Coronary artery (tissue), 2 donors: ENCODE results near the gene PELI1.

Experiments
- DNase-seq: peaks from one replicate; pipeline ENCODE4 v3.0.0-alpha.2; 2017; ENCODE audit warnings: low spot score
- H3K27ac ChIP-seq, 2 donors: fragments of 200-600 bp; sonication (generic); one replicate each; pipeline ENCODE4 v1.5.1; 2016 to 2019
- H3K4me3 ChIP-seq: fragments of 200-600 bp; sonication (generic); 2 replicates; pipeline ENCODE4 v1.5.1; 2016; ENCODE audit warnings: mild to moderate bottlenecking, moderate library complexity
- CTCF ChIP-seq: fragments of 200-600 bp; sonication (generic); IDR thresholded peaks from one replicate; pipeline ENCODE4 v1.5.1; 2019; ENCODE audit warnings: antibody characterized with exemption

Gene PELI1

GRCh38 chr2:64133828-64134227 is 10.4 kb downstream of the PELI1 start:
- TF ChIP-seq CTCF: no peak
- no peak overlapping the region for H3K27ac ChIP-seq
- no peak for DNase-seq
- no peak overlapping the region for H3K4me3 ChIP-seq

GRCh38 chr2:64133354-64133753 is 10.9 kb downstream of the PELI1 start:
- no peak for TF ChIP-seq CTCF
- Histone ChIP-seq H3K4me3 (no peak overlapping the region), H3K27ac (no peak overlapping the region)
- DNase-seq: no peak

- Histone ChIP-seq H3K27ac (no peak overlapping the region), H3K4me3 (no peak overlapping the region)
- no peak for TF ChIP-seq CTCF
- no peak for DNase-seq
Measured at GRCh38 chr2:64130333-64130732, 13.9 kb downstream of the PELI1 start.

- Histone ChIP-seq H3K4me3 (no peak overlapping the region), H3K27ac (no peak overlapping the region)
- no peak for DNase-seq
- no peak for TF ChIP-seq CTCF
Measured at GRCh38 chr2:64128943-64129391, 15.3 kb downstream of the PELI1 start.

GRCh38 chr2:64128406-64128805 is 15.8 kb downstream of the PELI1 start:
- DNase-seq: no peak
- Histone ChIP-seq H3K4me3 (no peak overlapping the region), H3K27ac (no peak overlapping the region)
- no peak for TF ChIP-seq CTCF

GRCh38 chr2:64127119-64127518 is 17.1 kb downstream of the PELI1 start:
- DNase-seq: no peak
- no peak overlapping the region for H3K4me3 ChIP-seq
- no peak for TF ChIP-seq CTCF
- H3K27ac ChIP-seq: no peak overlapping the region

- DNase-seq: no peak
- Histone ChIP-seq H3K27ac (no peak overlapping the region), H3K4me3 (no peak overlapping the region)
- TF ChIP-seq CTCF: no peak
Measured at GRCh38 chr2:64126601-64127000, 17.6 kb downstream of the PELI1 start.
